H1 (cell line): ENCODE results near the gene GNAL. TPM values are rescaled to one million over a fixed set of nuclear protein-coding genes. Genes with fewer than 3 reads are reported as not detected.

Experiments used
- CEBPB ChIP-seq: IDR thresholded peaks from 2 replicates; pipeline ENCODE4 v1.6.1; 2012; ENCODE audit warnings: low read depth, low read length
- CTBP2 ChIP-seq: IDR thresholded peaks from 2 replicates; pipeline ENCODE4 v1.7.0; 2011; ENCODE audit warnings: borderline replicate concordance, mild to moderate bottlenecking, moderate library complexity, mixed read lengths, low read length; ENCODE audit not compliant: insufficient read depth, insufficient read length
- CTCF ChIP-seq, 3 experiments: IDR thresholded peaks; 1 replicate in 2 of 3; 2 replicates in 1 of 3; pipeline versions ENCODE4 v1.5.1 to v1.6.1; 2011; ENCODE audit warnings: low read length in 3 of 3, mild to moderate bottlenecking in 3 of 3, inconsistent platforms in 2 of 3, low read depth in 1 of 3, moderate library complexity in 1 of 3; ENCODE audit not compliant: insufficient read depth in 1 of 3; ENCODE audit errors: control extremely low read depth in 1 of 3
- EGR1 ChIP-seq: IDR thresholded peaks from 2 replicates; pipeline ENCODE4 v1.6.1; 2011; ENCODE audit warnings: low read depth, low read length, borderline replicate concordance
- PHF8 ChIP-seq: fragments of 200-600 bp; sonication (generic); conservative IDR thresholded peaks from 2 replicates; pipeline ENCODE4 v1.7.1; 2012; ENCODE audit warnings: low read depth, mild to moderate bottlenecking, inconsistent platforms, low read length, moderate library complexity
- SIN3A ChIP-seq, 2 experiments: IDR thresholded peaks in 1 of 2; conservative IDR thresholded peaks in 1 of 2; 2 replicates each; pipeline ENCODE4 v1.6.1; 2011 to 2012; ENCODE audit warnings: low read length in 2 of 2, improper control_type of control experiment in 1 of 2, low read depth in 1 of 2, mild to moderate bottlenecking in 1 of 2
- polyA plus RNA-seq, 7 experiments: library from polyadenylated mRNA; depleted of rRNA in 3 of 7; stranded (reverse) in 5 of 7; unstranded in 2 of 7; fragments of >200 nt in 5 of 7; fragments of 200-250 nt in 2 of 7; gene quantifications; 1 replicate in 5 of 7; 2 replicates in 1 of 7; 4 replicates in 1 of 7; pipeline versions ENCODE4 v1.2.1 to v1.2.3, GENCODE V29; 2011 to 2013; ENCODE audit warnings: missing spikeins in 2 of 7, mixed read lengths in 2 of 7
- total RNA-seq: library from RNA; stranded (reverse); fragmentation: NEBNext Ultra II Directional; extraction: Animal tissue kit (Norgen Biotek cat#: 25700); gene quantifications from 2 replicates; pipeline ENCODE4 v1.2.1, GENCODE V29; 2021

GNAL gene
- total and polyA plus RNA-seq, 2 of the 8 experiments (the other 6 are each of a cell fraction or from before 2014, with no cell fraction given) = 13.2 to 18.3 TPM

GRCh38 chr18:11775436-11776174 is 86.5 kb downstream of the GNAL start (continued):
- TF ChIP-seq CTCF (IDR thresholded peaks at IDR 0.05; ENCODE audit: control extremely low read depth in 1 of 3, insufficient read depth in 1 of 3, low read depth in 1 of 3, low read length in 3 of 3) (no peak), CEBPB (no peak), CTBP2 (no peak), EGR1 (no peak), SIN3A (conservative IDR thresholded peaks at IDR 0.05 in 1 of 2, IDR thresholded peaks at IDR 0.05 in 1 of 2; ENCODE audit: low read depth in 1 of 2, low read length in 2 of 2) (no peak), PHF8 (no peak)
